GM18951 (cell line): ENCODE measurements around the gene MICALL2.

ENCODE experiments used
- POLR2A ChIP-seq: IDR thresholded peaks from 4 replicates; pipeline ENCODE4 v1.6.1; 2011; ENCODE audit warnings: mild to moderate bottlenecking; ENCODE audit not compliant: insufficient read length, insufficient read depth; ENCODE audit errors: extremely low read depth
- in situ Hi-C: fragments of 300-500 bp; cut with MboI; formaldehyde crosslinking; loops from one replicate; pipeline ENCODE4 v1.12.0; 2022; ENCODE audit warnings: low sequenced_read_pairs, mixed read lengths, inconsistent platforms; ENCODE audit not compliant: unreplicated experiment

MICALL2 gene

GRCh38 chr7:1386623-1387220 lies 72.5 kb downstream of the MICALL2 start:
- no peak for TF ChIP-seq POLR2A
- in situ Hi-C loops, result no loop called here

- TF ChIP-seq POLR2A, result no peak
- in situ Hi-C loops, result no loop called here
Measured at GRCh38 chr7:1385809-1386622, 73.3 kb downstream of the MICALL2 start.

- in situ Hi-C loops, result no loop called here
- TF ChIP-seq POLR2A, result no peak
Measured at GRCh38 chr7:1385086-1385808, 74.0 kb downstream of the MICALL2 start.
